GM23338 (cell line): Measurements from ENCODE around the gene POLR1E. TPM values are rescaled to one million over a fixed set of nuclear protein-coding genes. Genes with fewer than 3 reads are reported as not detected.

Experiments used
- ATAC-seq: fragments of 200-7000 bp; cut with Tn5 transposase; 3 replicates; pipeline ENCODE4 v1.9.1; 2020
- DNase-seq: peaks from one replicate; pipeline ENCODE4 v3.0.0-alpha.2; 2015; ENCODE audit warnings: low spot score
- H2AFZ ChIP-seq: fragments of 200-600 bp; sonication (generic); 2 replicates; pipeline ENCODE4 v1.8.0; 2016; ENCODE audit warnings: antibody characterized with exemption, mild to moderate bottlenecking, moderate library complexity
- H3F3A ChIP-seq: fragments of 200-600 bp; sonication (generic); replicated peaks from 2 replicates; pipeline ENCODE4 v1.8.0; 2017; ENCODE audit warnings: antibody characterized with exemption, mixed run types, low read depth
- H3K27ac ChIP-seq: fragments of 200-600 bp; sonication (generic); 2 replicates; pipeline ENCODE4 v1.6.1; 2016; ENCODE audit warnings: low read depth
- H3K27me3 ChIP-seq: fragments of 200-600 bp; sonication (generic); 2 replicates; pipeline ENCODE4 v1.8.0; 2016; ENCODE audit warnings: mild to moderate bottlenecking, mixed run types, moderate library complexity; ENCODE audit not compliant: insufficient read depth
- H3K36me3 ChIP-seq: fragments of 200-600 bp; sonication (generic); 2 replicates; pipeline ENCODE4 v1.8.0; 2016; ENCODE audit warnings: mild to moderate bottlenecking; ENCODE audit not compliant: insufficient read depth
- H3K4me1 ChIP-seq: fragments of 200-600 bp; sonication (generic); 2 replicates; pipeline ENCODE4 v1.8.0; 2016; ENCODE audit warnings: mild to moderate bottlenecking, moderate library complexity; ENCODE audit not compliant: insufficient read depth
- H3K4me2 ChIP-seq: fragments of 200-600 bp; sonication (generic); 2 replicates; pipeline ENCODE4 v1.7.1; 2017; ENCODE audit warnings: mixed run types
- H3K4me3 ChIP-seq: fragments of 200-600 bp; sonication (generic); 2 replicates; pipeline ENCODE4 v1.6.1; 2016; ENCODE audit warnings: mixed run types
- H3K79me2 ChIP-seq: fragments of 200-600 bp; sonication (generic); replicated peaks from 2 replicates; pipeline ENCODE4 v1.8.0; 2017; ENCODE audit warnings: mild to moderate bottlenecking; ENCODE audit not compliant: insufficient read depth
- H3K9me2 ChIP-seq: fragments of 200-600 bp; sonication (generic); 2 replicates; pipeline ENCODE4 v1.8.0; 2017; ENCODE audit not compliant: insufficient read depth
- H4K20me1 ChIP-seq: fragments of 200-600 bp; sonication (generic); replicated peaks from 2 replicates; pipeline ENCODE4 v1.8.0; 2017; ENCODE audit warnings: mild to moderate bottlenecking; ENCODE audit not compliant: insufficient read depth
- H3K27ac Mint-ChIP-seq: 2 replicates; pipeline ENCODE4 v1.8.0; 2020; ENCODE audit warnings: inconsistent platforms, mild to moderate bottlenecking, moderate library complexity, mixed read lengths
- H3K27me3 Mint-ChIP-seq: 3 replicates; pipeline ENCODE4 v1.8.0; 2022; ENCODE audit warnings: low read depth, mild to moderate bottlenecking, moderate library complexity, mixed read lengths, inconsistent platforms; ENCODE audit not compliant: insufficient read depth, poor library complexity
- H3K36me3 Mint-ChIP-seq: 3 replicates; pipeline ENCODE4 v1.8.0; 2021; ENCODE audit warnings: low read depth, mild to moderate bottlenecking, inconsistent platforms, moderate library complexity, mixed read lengths
- H3K4me1 Mint-ChIP-seq: 3 replicates; pipeline ENCODE4 v1.8.0; 2020; ENCODE audit warnings: mild to moderate bottlenecking, inconsistent platforms, mixed read lengths
- H3K4me3 Mint-ChIP-seq: 3 replicates; pipeline ENCODE4 v1.8.0; 2021; ENCODE audit warnings: moderate library complexity, mild to moderate bottlenecking, inconsistent platforms, mixed read lengths
- H3K9me3 Mint-ChIP-seq: 3 replicates; pipeline ENCODE4 v1.8.0; 2020; ENCODE audit warnings: moderate library complexity, mild to moderate bottlenecking, inconsistent platforms, mixed read lengths
- CREB1 ChIP-seq: fragments of 250-450 bp; sonication (Bioruptor Pico); IDR thresholded peaks from 2 replicates; pipeline ENCODE4 v1.5.0; 2020; ENCODE audit warnings: low read depth, mild to moderate bottlenecking, moderate library complexity
- CTCF ChIP-seq, 2 experiments: fragments of 200-600 bp in 1 of 2; sonication (generic) in 1 of 2; conservative IDR thresholded peaks; 2 replicates each; pipeline versions ENCODE4 v1.5.1 to v1.6.1; 2016 to 2017; ENCODE audit warnings: antibody characterized with exemption in 2 of 2, low read depth in 2 of 2, mild to moderate bottlenecking in 2 of 2, moderate library complexity in 1 of 2
- ETS1 ChIP-seq: IDR thresholded peaks from 2 replicates; pipeline ENCODE4 v1.6.1; 2016; ENCODE audit warnings: antibody characterized with exemption
- EZH2 ChIP-seq: fragments of 200-600 bp; sonication (generic); IDR thresholded peaks from one replicate; pipeline ENCODE4 v1.8.0; 2017; ENCODE audit warnings: antibody characterized with exemption, mild to moderate bottlenecking, low read depth; ENCODE audit not compliant: unreplicated experiment
- EZH2phosphoT487 ChIP-seq: fragments of 200-600 bp; sonication (generic); IDR thresholded peaks from one replicate; pipeline ENCODE4 v1.8.1; 2018; ENCODE audit warnings: antibody characterized with exemption; ENCODE audit not compliant: unreplicated experiment
- JUNB ChIP-seq: IDR thresholded peaks from one replicate; pipeline ENCODE4 v1.6.1; 2016; ENCODE audit warnings: antibody characterized with exemption; ENCODE audit not compliant: unreplicated experiment
- NANOG ChIP-seq: IDR thresholded peaks from 2 replicates; pipeline ENCODE4 v1.6.1; 2016; ENCODE audit warnings: antibody characterized with exemption, borderline replicate concordance
- POLR2AphosphoS5 ChIP-seq: IDR thresholded peaks from 2 replicates; pipeline ENCODE4 v1.6.1; 2016; ENCODE audit warnings: antibody characterized with exemption, low read depth
- REST ChIP-seq: IDR thresholded peaks from one replicate; pipeline ENCODE4 v1.6.1; 2018; ENCODE audit warnings: antibody characterized with exemption; ENCODE audit not compliant: unreplicated experiment
- STAT1 ChIP-seq: IDR thresholded peaks from one replicate; pipeline ENCODE4 v1.6.1; 2016; ENCODE audit warnings: antibody characterized with exemption; ENCODE audit not compliant: unreplicated experiment
- ZNF114 ChIP-seq: fragments of 250-450 bp; sonication (Bioruptor Pico); IDR thresholded peaks from 2 replicates; pipeline ENCODE4 v1.5.0; 2020; ENCODE audit warnings: mild to moderate bottlenecking, moderate library complexity
- ZNF331 ChIP-seq: fragments of 250-450 bp; sonication (Bioruptor Pico); IDR thresholded peaks from 2 replicates; pipeline ENCODE4 v1.5.0; 2020; ENCODE audit warnings: low read depth, mild to moderate bottlenecking, moderate library complexity
- ZNF462 ChIP-seq: fragments of 250-450 bp; sonication (Bioruptor Pico); IDR thresholded peaks from 2 replicates; pipeline ENCODE4 v1.5.0; 2020; ENCODE audit warnings: mild to moderate bottlenecking, moderate library complexity
- polyA plus RNA-seq: library from polyadenylated mRNA; unstranded; fragments of >200 nt; fragmentation: Nextera tagmentation; extraction: Ambion mirVana; gene quantifications from 2 replicates; pipeline ENCODE4 v1.2.1, GENCODE V29; 2016
- total RNA-seq: library from RNA; depleted of rRNA; stranded (reverse); fragments of >200 nt; shearing (Covaris generic); gene quantifications from 2 replicates; pipeline ENCODE4 v1.2.3, GENCODE V29; 2014

The POLR1E gene
- total and polyA plus RNA-seq, 2 experiments from 2014 or later, result 19.2 to 45.5 TPM

GRCh38 chr9:37438359-37438758, 47.4 kb upstream of the POLR1E start:
- no peak overlapping the region for H2AFZ ChIP-seq
- peaks cover 26% of the 10 kb centered on the region for H3K36me3 ChIP-seq

More at GRCh38 chr9:37438359-37438758, 47.4 kb upstream of the POLR1E start:
- Histone ChIP-seq H3K9me2 (no peaks in the 10 kb centered on the region), H4K20me1 (peaks cover 30% of the 10 kb centered on the region), H3K4me1 (peaks cover 17% of the 10 kb centered on the region; the same call in 1 of the 2 replicates), H3F3A (0 out of 2 replicates have a peak, but pooled peaks cover 13% of the 10 kb centered on the region), H3K79me2 (peaks cover 40% of the 10 kb centered on the region), H3K4me3 (no peak overlapping the region), H3K27me3 (no peaks in the 10 kb centered on the region), H3K4me2 (no peak overlapping the region), H3K27ac (no peak overlapping the region)
- peaks cover 87% of the 10 kb centered on the region for H3K36me3 Mint-ChIP-seq
- TF ChIP-seq ZNF114 (CRISPR knock-in tag) (no peak), JUNB (no peak), POLR2AphosphoS5 (no peak), CREB1 (CRISPR knock-in tag) (no peak), EZH2phosphoT487 (no peak), REST (no peak), ZNF462 (CRISPR knock-in tag) (no peak), ZNF331 (CRISPR knock-in tag) (no peak), NANOG (no peak), EZH2 (no peak), STAT1 (no peak), ETS1 (no peak), CTCF (conservative IDR thresholded peaks at IDR 0.05; ENCODE audit: low read depth in 2 of 2) (no peak)
- ATAC-seq (no peak), DNase-seq (no peak)
- H3K4me3 Mint-ChIP-seq, result no peak overlapping the region
- H3K27ac Mint-ChIP-seq, result no peak overlapping the region
- no peaks in the 10 kb centered on the region for H3K9me3 Mint-ChIP-seq
- no peaks in the 10 kb centered on the region for H3K27me3 Mint-ChIP-seq
- H3K4me1 Mint-ChIP-seq, result peaks cover 15% of the 10 kb centered on the region
